GM18519 (cell line): ENCODE results near the gene EXPH5.

Experiments
- ATAC-seq: cut with Tn5 transposase; IDR thresholded peaks from one replicate; pipeline ENCODE4 v1.9.1; 2021; ENCODE audit warnings: mild to moderate bottlenecking, moderate library complexity; ENCODE audit not compliant: unreplicated experiment, low FRiP score

The EXPH5 gene

GRCh38 chr11:108562746-108563581, 30.6 kb downstream of the EXPH5 start:
- no peak for ATAC-seq

DNA sequence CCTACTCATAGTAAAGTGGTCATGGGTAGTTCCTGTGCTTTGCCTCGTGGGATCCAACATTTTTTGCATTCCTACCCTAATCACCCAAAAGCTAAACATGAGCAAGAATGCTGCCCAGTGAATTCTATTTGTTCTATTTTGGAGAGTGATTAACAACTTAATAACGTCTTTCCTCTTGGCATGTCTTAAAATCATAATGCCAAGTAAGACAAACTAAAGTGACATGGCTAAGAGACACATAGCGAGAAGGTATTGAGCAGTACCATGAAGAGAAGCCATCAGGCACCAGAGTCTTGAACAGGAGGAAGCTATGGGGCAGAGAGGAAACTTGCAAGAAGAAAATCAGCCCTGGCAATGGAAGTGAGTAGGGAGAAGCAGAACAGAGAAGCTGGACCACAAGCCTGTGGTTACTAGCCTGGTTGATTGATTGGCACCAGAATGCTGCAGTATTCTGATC, 32.0 kb downstream of the EXPH5 start:
- ATAC-seq: no peak

DNA sequence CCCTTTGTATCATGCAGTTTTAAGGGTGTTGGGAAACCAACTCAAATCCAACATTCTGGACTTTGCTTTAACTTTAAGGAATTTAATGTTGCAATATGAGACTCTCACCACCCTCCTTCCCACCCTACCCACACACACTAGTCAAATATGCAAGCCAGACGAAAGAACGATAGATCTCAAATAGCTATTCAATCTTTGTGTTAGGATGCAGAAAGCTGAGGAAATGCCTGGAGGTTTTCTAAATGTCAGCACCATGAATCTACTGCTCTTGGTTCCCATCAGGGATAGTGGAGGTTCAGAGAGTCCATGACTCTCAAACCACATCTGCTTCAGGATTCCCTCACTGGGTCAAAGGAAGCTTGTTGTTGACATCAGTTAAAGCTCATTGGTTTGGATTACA, 33.7 kb downstream of the EXPH5 start:
- ATAC-seq: no peak

DNA sequence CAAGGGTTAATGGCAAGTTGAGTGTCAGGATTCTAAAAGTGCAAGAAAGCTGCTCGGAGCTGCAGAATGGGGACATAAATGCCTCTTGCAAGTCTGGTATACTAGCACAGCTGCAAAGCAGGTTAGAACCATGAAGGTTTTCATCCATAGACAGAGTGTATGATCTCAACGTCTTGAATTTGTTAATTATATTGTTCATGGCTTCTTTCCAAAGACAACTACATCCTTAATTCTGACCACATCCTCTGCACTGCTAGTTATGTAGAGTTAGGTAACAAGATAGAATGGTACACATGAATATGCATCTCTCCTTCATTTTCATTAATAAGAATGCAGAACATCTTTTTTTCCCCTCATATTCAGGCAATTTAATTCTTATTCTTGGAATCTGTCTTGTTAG, 34.2 kb downstream of the EXPH5 start:
- ATAC-seq: no peak

DNA sequence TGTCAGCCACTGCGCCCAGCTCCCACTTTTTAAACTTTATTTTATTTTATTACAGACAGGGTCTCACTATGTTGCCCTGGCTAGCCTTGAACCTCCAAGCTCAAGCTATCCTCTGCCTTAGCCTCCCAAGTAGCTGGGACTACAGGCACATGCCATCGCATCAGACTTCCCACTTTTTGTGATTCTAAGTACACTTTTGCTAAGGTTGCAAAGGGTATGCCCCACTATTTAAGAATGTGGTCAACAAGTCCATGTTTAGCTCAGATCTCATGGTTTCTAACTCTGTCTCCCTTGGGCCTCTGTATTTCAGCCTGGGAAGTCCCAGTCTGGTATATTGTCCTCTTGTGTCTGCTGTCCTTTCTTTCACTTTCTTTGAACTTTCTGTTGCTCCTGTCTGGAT, 35.3 kb downstream of the EXPH5 start:
- peak; percentile 54 for ATAC-seq

- ATAC-seq: no peak
Observed at GRCh38 chr11:108556019-108556418, 37.5 kb downstream of the EXPH5 start.

DNA sequence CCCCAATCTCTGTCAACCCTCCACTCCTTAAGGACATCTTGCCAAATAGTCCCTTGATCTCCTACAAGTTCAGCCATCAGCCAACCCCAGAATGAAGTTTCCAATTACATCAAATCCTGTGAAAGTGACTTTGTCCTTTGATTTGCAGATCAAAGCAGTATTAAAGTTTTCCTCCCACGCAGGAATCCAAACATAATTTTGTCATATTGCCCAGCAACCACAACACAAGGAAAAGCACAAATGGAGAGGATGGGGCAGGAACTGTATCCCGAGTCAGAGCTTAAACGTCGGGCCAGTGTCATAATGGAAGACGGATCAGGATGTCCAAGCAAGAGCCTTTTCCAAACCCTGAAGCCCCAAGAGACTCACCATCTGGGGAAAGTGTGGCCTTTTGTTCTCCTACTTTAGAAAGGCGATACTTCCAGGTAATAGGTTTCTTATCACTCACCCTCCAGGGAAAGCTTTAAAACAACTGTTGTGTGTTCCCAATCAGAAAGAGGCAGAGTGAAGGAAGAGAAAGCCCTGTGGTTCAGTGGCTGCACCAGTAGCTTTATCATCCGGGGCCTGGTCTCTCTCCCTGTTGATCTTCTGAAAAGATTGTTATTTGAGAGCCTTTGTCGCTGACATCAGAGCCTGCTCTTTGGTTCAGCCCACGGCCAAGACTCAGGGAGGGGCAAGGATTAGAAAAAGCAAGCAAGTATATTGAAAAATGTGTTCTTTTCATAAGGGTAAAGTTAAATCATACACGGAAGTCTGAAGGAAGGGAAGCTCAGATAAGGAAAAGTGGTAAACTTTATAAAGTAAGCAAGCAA, 41.7 kb downstream of the EXPH5 start:
- ATAC-seq: no peak

GRCh38 chr11:108549319-108549885, 44.2 kb downstream of the EXPH5 start:
- no peak for ATAC-seq

- ATAC-seq: no peak
Observed at GRCh38 chr11:108545909-108546501, 47.6 kb downstream of the EXPH5 start.

DNA sequence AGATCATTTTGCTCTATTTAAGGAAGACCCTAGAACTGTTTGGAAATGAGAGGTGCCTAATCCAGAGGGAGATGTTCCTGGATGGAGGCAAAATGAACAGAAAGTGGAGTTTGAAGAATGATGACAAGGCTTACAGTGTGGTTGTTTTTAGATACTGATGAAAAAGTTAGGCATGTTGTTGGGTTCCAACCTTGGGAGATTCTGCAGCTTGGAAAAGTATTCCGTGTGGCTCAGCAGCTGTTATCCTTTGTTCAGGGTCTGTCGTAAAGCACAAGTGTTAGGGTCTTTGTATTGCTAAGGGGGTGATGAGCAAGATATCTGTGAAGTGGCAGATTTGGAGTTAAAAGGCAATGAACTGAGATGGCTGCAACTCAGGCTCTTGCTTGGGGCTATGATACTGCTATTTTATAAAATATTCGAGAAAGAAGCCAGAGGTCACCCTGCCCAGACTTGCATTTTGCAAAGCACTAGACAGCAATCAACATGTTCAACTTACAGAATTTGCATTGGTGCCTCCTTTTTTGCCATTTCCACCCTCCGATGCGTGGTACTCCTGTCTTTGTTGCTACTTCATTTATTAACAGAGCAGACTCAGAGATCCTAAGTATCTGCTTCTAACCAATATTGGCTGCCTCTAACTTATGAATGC, 50.1 kb downstream of the EXPH5 start:
- no peak for ATAC-seq

DNA sequence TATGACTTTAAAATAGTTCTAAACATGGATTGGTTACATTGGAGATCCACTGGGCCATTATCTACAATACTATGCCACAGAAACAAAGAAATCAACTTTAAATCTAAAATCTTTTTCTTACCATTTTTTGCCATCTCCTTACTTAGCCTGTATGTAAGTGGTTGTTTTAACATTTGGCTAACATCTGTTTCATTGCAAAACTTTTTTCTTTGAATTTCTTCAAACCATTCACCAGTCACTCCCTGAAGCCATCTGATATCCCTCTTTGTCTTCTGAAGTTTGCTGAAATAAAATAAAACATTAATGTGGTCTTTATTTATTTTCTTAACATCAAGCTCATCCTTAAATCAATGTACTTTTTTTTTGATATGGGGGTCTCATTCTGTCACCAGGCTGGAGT, 52.0 kb downstream of the EXPH5 start:
- ATAC-seq: no peak

- ATAC-seq: no peak
Observed at GRCh38 chr11:108538502-108538901, 55.1 kb downstream of the EXPH5 start.

GRCh38 chr11:108538022-108538424, 55.5 kb downstream of the EXPH5 start:
- no peak for ATAC-seq

- ATAC-seq: no peak
Observed at GRCh38 chr11:108536783-108537182, 56.8 kb downstream of the EXPH5 start.

GRCh38 chr11:108535384-108535955, 58.1 kb downstream of the EXPH5 start:
- ATAC-seq: no peak

- ATAC-seq: no peak
Observed at GRCh38 chr11:108534274-108534882, 59.2 kb downstream of the EXPH5 start.

DNA sequence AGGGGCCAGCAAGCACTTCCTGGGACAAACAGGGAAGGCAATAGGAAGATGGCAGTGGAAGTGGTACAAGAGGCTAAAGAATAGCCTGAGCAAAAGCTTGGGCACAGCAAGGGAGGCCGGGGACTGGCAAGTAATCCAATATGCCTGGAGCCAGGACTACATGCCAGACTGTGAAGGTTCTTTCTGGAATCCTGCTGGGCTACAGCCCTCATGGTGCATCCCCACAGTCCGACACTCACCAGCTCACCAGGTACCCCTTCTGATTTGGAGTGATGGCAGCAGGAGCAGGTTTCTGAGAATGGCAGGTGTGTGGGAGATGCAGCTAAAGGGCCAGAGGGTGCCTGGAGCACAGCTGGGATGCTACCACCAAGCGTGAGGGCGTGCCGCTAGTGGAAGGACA, 63.1 kb downstream of the EXPH5 start:
- no peak for ATAC-seq

- no peak for ATAC-seq
Observed at GRCh38 chr11:108527382-108527781, 66.2 kb downstream of the EXPH5 start.

- ATAC-seq: no peak
Observed at GRCh38 chr11:108525161-108525560, 68.4 kb downstream of the EXPH5 start.

DNA sequence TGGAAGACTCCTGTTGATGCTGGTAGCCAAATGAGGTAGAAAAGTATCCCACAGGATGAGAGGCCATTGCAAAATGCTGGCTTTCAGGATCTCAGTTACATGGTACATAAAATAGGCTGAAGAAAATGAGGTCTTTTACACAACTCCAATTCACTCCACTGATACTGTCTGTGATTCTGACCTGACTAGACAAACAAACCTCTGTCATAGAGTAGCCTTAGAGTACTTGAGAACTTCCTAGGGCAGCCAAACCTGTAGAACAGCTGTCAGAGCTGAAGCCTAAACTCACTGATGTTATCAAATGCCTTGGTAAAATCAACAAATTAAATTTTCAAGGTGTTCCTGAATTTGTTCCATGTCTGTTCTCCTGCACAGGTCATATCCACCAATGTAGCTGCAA, 69.1 kb downstream of the EXPH5 start:
- no peak for ATAC-seq
